RWPE1 (cell line): ENCODE results near the gene MRPS23.

ENCODE experiments used
- CTCF ChIA-PET: fragments of 350-600 bp; sonication (Branson Sonifier 250); formaldehyde crosslinking; extraction: SDS; loops from one replicate; lab custom pipeline; 2021; lab: Yijun Ruan, JAX
- POLR2A ChIA-PET: fragments of 400-600 bp; formaldehyde crosslinking; extraction: SDS; loops from one replicate; lab custom pipeline; 2020; ENCODE audit warnings: antibody characterized with exemption; ENCODE audit not compliant: low non-redundant PET; lab: Yijun Ruan, JAX
- DNase-seq: peaks from one replicate; pipeline ENCODE4 v3.0.0; 2012; ENCODE audit warnings: low spot score
- H3K27ac ChIP-seq: fragments of 450-650 bp; 2 replicates; pipeline ENCODE4 v1.5.1; 2017
- TF ChIP-seq, protein P1 (sequence below): fragments of 450-650 bp; conservative IDR thresholded peaks from 2 replicates; pipeline ENCODE4 v1.5.1; 2017; ENCODE audit warnings: low read depth, mild to moderate bottlenecking

Gene MRPS23

DNA sequence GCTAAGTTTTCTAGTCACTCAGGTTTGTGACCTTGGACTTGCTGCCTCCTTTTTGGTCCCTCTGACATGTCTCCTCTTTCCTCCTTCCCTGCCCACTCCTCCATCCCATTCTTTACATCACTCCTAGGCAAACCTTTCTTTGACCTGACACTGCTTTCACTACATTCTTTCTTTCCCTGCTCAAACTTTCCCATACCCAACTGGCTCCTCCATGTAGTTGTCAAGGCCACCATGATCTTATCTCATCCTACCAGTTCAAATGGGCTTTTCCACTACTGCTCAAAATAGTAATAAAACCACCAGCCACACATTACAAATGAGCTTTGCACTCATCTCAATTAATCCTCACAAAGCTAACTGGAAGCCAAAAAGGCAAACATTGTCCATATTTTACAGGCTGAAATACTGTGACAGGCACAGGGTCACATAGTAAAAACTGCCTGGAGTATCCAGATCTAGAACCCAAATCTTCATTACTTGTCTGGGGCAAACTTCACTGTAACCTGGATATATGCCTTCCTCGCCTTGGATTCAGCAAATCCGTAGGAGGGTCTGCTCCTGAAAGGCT is 14.4 kb downstream of the MRPS23 start:
- ChIA-PET CTCF (interaction anchor here (1.3 kb wide), 1 partner anchor 164 kb away, joined by 3 read pairs; no protein-coding TSS in a partner anchor), POLR2A (no interaction called here)
- DNase-seq, result no peak
- TF ChIP-seq, protein P1, sequence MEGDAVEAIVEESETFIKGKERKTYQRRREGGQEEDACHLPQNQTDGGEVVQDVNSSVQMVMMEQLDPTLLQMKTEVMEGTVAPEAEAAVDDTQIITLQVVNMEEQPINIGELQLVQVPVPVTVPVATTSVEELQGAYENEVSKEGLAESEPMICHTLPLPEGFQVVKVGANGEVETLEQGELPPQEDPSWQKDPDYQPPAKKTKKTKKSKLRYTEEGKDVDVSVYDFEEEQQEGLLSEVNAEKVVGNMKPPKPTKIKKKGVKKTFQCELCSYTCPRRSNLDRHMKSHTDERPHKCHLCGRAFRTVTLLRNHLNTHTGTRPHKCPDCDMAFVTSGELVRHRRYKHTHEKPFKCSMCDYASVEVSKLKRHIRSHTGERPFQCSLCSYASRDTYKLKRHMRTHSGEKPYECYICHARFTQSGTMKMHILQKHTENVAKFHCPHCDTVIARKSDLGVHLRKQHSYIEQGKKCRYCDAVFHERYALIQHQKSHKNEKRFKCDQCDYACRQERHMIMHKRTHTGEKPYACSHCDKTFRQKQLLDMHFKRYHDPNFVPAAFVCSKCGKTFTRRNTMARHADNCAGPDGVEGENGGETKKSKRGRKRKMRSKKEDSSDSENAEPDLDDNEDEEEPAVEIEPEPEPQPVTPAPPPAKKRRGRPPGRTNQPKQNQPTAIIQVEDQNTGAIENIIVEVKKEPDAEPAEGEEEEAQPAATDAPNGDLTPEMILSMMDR, result no peak
- H3K27ac ChIP-seq, result no peak overlapping the region

DNA sequence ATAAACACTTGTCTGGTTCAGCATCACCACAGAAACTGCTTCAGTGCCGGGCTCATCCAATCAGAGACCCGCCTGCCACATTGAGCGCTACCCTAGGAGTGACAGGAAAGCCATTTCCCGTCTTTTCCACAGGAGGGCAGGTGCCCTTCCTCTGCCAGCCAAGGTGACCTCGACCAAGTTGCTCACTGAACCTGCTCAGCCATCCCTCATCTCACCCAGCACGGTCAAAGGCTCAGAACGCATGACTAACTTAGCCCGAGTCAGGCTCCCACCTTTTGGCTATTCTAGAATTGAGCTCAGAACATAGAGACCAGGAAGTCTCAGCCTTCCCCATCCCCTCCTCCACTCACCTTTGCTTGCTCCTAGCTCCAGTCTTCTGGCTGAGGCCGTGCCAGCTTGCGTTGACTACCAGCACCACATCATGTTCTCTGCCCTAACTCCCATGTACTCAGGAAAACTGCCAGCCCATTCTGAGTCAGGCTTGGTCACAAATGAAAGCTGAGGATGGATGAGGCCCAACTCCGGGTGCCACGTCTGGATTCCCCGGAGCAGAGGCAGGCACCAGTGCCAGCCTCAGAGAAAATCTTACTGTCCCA is 15.6 kb downstream of the MRPS23 start:
- peak; percentile 36 for DNase-seq
- TF ChIP-seq, protein P1, result no peak; the same call in 1 of the 2 replicates
- ChIA-PET CTCF (interaction anchor here (0.6 to 2.0 kb wide), 11 partner anchors 8 to 713 kb away, joined by 3 to 9 read pairs (median 4); no protein-coding TSS in a partner anchor), POLR2A (no interaction called here)
- peak overlapping the region; percentile 61 for H3K27ac ChIP-seq

DNA sequence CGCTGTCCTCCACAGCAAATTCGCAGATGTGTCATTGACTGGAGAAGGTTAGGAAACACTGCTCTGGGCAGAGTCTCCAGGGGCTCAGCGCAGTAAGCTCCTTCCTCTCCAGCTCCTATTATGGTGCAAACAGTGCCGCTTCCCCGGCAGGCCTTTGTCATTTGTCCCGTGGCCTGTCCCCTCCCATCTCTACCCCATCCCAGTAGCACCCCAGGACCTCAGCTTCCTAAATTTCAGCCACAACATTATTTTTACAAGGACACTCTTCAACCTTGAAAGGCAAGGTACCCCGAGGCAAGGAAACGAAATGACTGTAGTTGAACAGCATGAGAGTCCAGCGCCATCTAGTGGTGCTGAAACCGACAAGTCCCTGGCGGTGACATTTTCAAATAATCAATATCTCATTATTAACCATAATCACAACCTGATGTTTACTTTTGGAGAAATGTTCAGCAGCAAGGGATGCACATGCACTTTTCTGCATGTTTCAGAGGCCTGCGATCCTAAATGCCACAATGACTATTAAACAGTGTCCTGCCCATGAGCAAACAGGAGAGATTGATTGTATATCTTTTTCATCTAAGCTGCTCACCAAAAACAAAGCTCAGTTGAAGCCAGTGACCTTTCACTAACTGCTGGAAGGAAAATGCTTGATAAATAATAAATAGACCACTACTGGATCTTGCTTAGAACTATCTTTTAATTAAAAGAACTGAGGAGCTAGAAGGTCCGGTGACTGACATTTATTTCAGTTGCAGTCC is 16.5 kb downstream of the MRPS23 start:
- POLR2A ChIA-PET, result no interaction called here
- TF ChIP-seq, protein P1, result peak; percentile 97
- CTCF ChIA-PET, result interaction anchor here (0.5 to 2.0 kb wide), 19 partner anchors 9 to 746 kb away, joined by 3 to 9 read pairs (median 4); no protein-coding TSS in a partner anchor
- H3K27ac ChIP-seq, result no peak overlapping the region
- DNase-seq, result peak; percentile 41

DNA sequence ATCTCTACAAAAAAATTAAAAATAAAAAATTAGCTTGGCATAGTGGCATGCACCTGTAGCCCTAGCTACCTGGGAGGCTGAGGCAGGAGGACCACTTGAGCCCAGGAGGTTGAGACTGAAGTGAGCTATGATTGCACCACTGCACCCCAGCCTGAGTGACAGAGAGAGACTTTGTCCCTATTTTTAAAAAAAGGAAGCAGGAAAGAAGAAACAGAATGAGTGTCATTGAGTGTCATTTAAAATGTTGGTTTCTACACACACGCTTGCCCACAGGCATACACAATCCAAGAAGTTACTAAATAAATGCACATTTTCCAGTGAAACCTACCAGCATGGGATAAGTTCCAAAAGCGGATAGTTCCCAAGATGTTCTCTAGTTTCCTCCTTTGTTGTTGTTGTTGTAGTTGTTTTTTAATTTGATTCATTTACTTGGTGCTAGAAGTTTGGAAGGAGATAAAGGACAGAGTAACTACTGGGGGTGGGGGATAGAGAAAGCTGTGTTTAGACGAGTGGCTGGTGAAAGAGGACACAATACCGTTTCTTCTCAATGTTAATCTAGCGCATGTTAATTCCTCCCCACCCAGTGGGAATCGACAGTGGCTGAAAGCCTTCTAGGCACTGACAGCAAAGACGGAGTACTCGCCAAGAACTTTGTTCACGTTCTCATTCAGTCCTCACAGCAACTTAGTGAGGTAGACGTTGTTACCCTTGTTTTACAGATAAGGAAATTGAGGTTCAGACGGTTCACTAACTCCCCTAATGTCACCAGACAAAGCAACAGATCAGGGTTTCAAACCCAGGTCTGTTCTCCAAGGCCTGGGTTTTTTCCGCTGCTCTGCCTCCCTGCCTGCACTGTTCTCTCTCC is 17.3 kb downstream of the MRPS23 start:
- TF ChIP-seq, protein P1, result no peak
- CTCF ChIA-PET, result interaction anchor here (0.5 to 2.0 kb wide), 13 partner anchors 9 to 746 kb away, joined by 3 to 9 read pairs (median 4); no protein-coding TSS in a partner anchor
- DNase-seq, result no peak
- no peak overlapping the region for H3K27ac ChIP-seq
- POLR2A ChIA-PET, result no interaction called here

DNA sequence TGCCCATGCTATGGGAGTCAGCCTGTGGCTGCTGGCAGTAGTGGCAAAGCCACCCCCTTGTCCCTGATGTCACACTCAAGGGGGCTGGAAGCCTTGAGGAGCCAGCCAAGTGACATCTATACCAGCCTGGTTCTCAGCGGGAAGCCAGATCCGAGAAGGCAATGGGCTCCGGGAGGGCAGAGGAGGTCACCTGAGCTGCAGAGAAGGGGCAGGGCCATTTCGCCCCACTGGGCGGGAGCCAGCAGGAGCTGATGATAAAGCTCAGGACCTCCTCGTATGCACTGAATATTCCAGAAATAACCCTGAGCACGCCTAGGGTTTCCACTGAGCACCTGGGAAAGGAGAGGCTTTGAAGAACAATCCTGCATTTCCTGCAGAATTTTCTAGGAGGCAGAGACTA is 19.0 kb downstream of the MRPS23 start:
- TF ChIP-seq, protein P1, result no peak
- H3K27ac ChIP-seq, result no peak overlapping the region
- ChIA-PET CTCF (interaction anchor here (1.0 kb wide), 1 partner anchor 47 kb away, joined by 3 read pairs; no protein-coding TSS in a partner anchor), POLR2A (no interaction called here)
- no peak for DNase-seq
